ENCODE data around the gene PTBP2.

PTBP2 gene

GRCh38 chr1:96721416-96722160 lies at the start of gene PTBP2:
Gene PTBP2 (plus strand): TSS chr1:96721784. CDS start chr1:96721865, 81 bp downstream.
- in situ Hi-C loops (cut with MboI; ENCODE audit: low sequenced_read_pairs, unreplicated experiment): no loop called here

GRCh38 chr1:96674915-96675314 lies 46.7 kb upstream of the PTBP2 start:
- TF ChIP-seq CTCF (IDR thresholded peaks at IDR 0.05; ENCODE audit: borderline replicate concordance, control extremely low read depth, extremely low read depth, insufficient read depth, missing control alignments): no peak
- in situ Hi-C loops (cut with MboI; ENCODE audit: low sequenced_read_pairs, unreplicated experiment): no loop called here
- DNase-seq (ENCODE audit: low spot score): no peak

More at GRCh38 chr1:96721416-96722160, at the start of gene PTBP2:
- no peak for TF ChIP-seq CTCF (IDR thresholded peaks at IDR 0.05; ENCODE audit: borderline replicate concordance, control extremely low read depth, extremely low read depth, insufficient read depth, missing control alignments)
- peak; percentile 94 for DNase-seq (ENCODE audit: low spot score)

GRCh38 chr1:96682056-96682455 lies 39.5 kb upstream of the PTBP2 start:
- DNase-seq (ENCODE audit: low spot score): no peak
- in situ Hi-C loops (cut with MboI; ENCODE audit: low sequenced_read_pairs, unreplicated experiment): no loop called here
- TF ChIP-seq CTCF (IDR thresholded peaks at IDR 0.05; ENCODE audit: borderline replicate concordance, control extremely low read depth, extremely low read depth, insufficient read depth, missing control alignments): no peak

- no peak for DNase-seq (ENCODE audit: low spot score)
Observed at GRCh38 chr1:96683931-96684330, 37.7 kb upstream of the PTBP2 start.

GRCh38 chr1:96684744-96685143 lies 36.8 kb upstream of the PTBP2 start:
- TF ChIP-seq CTCF (IDR thresholded peaks at IDR 0.05; ENCODE audit: borderline replicate concordance, control extremely low read depth, extremely low read depth, insufficient read depth, missing control alignments): no peak
- DNase-seq (ENCODE audit: low spot score): no peak
- in situ Hi-C loops (cut with MboI; ENCODE audit: low sequenced_read_pairs, unreplicated experiment): no loop called here

More at GRCh38 chr1:96683931-96684330, 37.7 kb upstream of the PTBP2 start:
- in situ Hi-C loops (cut with MboI; ENCODE audit: low sequenced_read_pairs, unreplicated experiment): no loop called here
- no peak for TF ChIP-seq CTCF (IDR thresholded peaks at IDR 0.05; ENCODE audit: borderline replicate concordance, control extremely low read depth, extremely low read depth, insufficient read depth, missing control alignments)

GRCh38 chr1:96688767-96689166 lies 32.8 kb upstream of the PTBP2 start:
- no peak for DNase-seq (ENCODE audit: low spot score)
- in situ Hi-C loops (cut with MboI; ENCODE audit: low sequenced_read_pairs, unreplicated experiment): no loop called here
- TF ChIP-seq CTCF (IDR thresholded peaks at IDR 0.05; ENCODE audit: borderline replicate concordance, control extremely low read depth, extremely low read depth, insufficient read depth, missing control alignments): no peak
